ENCODE measurements around the gene ERVK3-1. TPM values are rescaled to one million over a fixed set of nuclear protein-coding genes. Genes with fewer than 3 reads are reported as not detected.
A peak's percentile ranks its signal among the peaks of the same experiment; 100 is the strongest.
"Not testable (repeated sequence)": the region's sequence is repeated elsewhere in the genome, so short reads cannot be mapped to it uniquely, and the experiment has no call there.

Gene ERVK3-1
- total and polyA plus RNA-seq, 2 of the 13 experiments (the other 11 are each of a cell fraction or from before 2014, with no cell fraction given): 28.5 to 38.7 TPM

- in situ Hi-C loops (cut with HindIII; ENCODE audit: extremely low pct_ligation_motif_present, low pct_unique_long_range_greater_than_20kb); H3K9ac ChIP-seq (ENCODE audit: insufficient read depth, low read depth, low read length); H3K4me2 ChIP-seq (ENCODE audit: low read depth, low read length); H3K9me3 ChIP-seq (ENCODE audit: low read length); DNase-seq (ENCODE audit: low spot score); H3K27ac ChIP-seq (ENCODE audit: extremely low read length, insufficient read depth, low read length); FAIRE-seq; H3K27me3 ChIP-seq (ENCODE audit: control insufficient read depth in 1 of 2, insufficient read depth in 2 of 2, low read length in 2 of 2); H3K4me3 ChIP-seq (replicated peaks in 1 of 3; ENCODE audit: insufficient read depth in 1 of 3, low read depth in 2 of 3, low read length in 3 of 3); H2AFZ ChIP-seq (ENCODE audit: low read length); POLR2A ChIA-PET; BruUV-seq (replicated peaks); ATAC-seq; H4K20me1 ChIP-seq (ENCODE audit: insufficient read depth, low read length); intact Hi-C loops (cut with micrococcal nuclease; ENCODE audit: unreplicated experiment): not testable (repeated sequence)
- CTCF ChIA-PET (ENCODE audit: low intra/inter-chr PET ratio, low total read pairs): interaction anchor here (2.4 kb wide), 1 partner anchor 129 kb away, joined by 11 read pairs; the partner anchor contains the start of gene ZNF274
- peaks cover 19% of the 10 kb centered on the region for H3K4me1 ChIP-seq (ENCODE audit: insufficient read depth, low read length)
- 91% methylated on average over 13 of the region's 13 CpGs for WGBS (ENCODE audit: low lambda C conversion rate)
- peak; percentile 53 for TF ChIP-seq STAG1 (CRISPR knock-in tag; IDR thresholded peaks at IDR 0.05)
- peak; percentile 66 for TF ChIP-seq CTCF (CRISPR knock-in tag; IDR thresholded peaks at IDR 0.05)
- TF ChIP-seq ZMYM4 (CRISPR knock-in tag; IDR thresholded peaks at IDR 0.05): peak; percentile 44; the same call in 1 of the 2 replicates
- TF ChIP-seq ZBTB38 (CRISPR knock-in tag; IDR thresholded peaks at IDR 0.05): peak; percentile 60; the same call in 1 of the 2 replicates
- peak; percentile 98 for TF ChIP-seq ZBTB33 (CRISPR knock-in tag; IDR thresholded peaks at IDR 0.05)
- 0 out of 2 replicates have a peak, but pooled peaks have one; percentile 32 for TF ChIP-seq POGZ (CRISPR knock-in tag; IDR thresholded peaks at IDR 0.05)
- peak; percentile 58; the same call in 1 of the 2 replicates for TF ChIP-seq RAD21 (CRISPR knock-in tag; IDR thresholded peaks at IDR 0.05)
- 0 out of 2 replicates have a peak, but pooled peaks have one; percentile 7 for TF ChIP-seq ZNF687 (CRISPR knock-in tag; IDR thresholded peaks at IDR 0.05)
- peaks cover 13 to 57% of the 10 kb centered on the region in 2 experiments for H3K36me3 ChIP-seq (replicated peaks in 1 of 2; ENCODE audit: control insufficient read depth in 1 of 2, insufficient read depth in 2 of 2, low read length in 2 of 2)
- peaks cover 15% of the 10 kb centered on the region for H3K79me2 ChIP-seq (ENCODE audit: insufficient read depth, low read length)
Observed at GRCh38 chr19:58310685-58311084, 5.5 kb downstream of the ERVK3-1 start.
